HL-60/S4 (cell line): ENCODE data around the gene RXYLT1.

Experiments
- in situ Hi-C: fragments of 300-500 bp; cut with MboI; formaldehyde crosslinking; loops from 2 replicates; pipeline ENCODE4 v1.14.3; 2022; ENCODE audit warnings: low sequenced_read_pairs

Gene RXYLT1

GRCh38 chr12:63795944-63796343 is 16.2 kb downstream of the RXYLT1 start:
- in situ Hi-C loops = no loop called here

- in situ Hi-C loops = no loop called here
Measured at GRCh38 chr12:63802012-63802608, 22.4 kb downstream of the RXYLT1 start.

- in situ Hi-C loops = no loop called here
Measured at GRCh38 chr12:63804746-63805145, 25.0 kb downstream of the RXYLT1 start.

- in situ Hi-C loops = no loop called here
Measured at GRCh38 chr12:63805704-63806672, 26.3 kb downstream of the RXYLT1 start.

GRCh38 chr12:63808631-63809030 is 28.9 kb downstream of the RXYLT1 start:
- in situ Hi-C loops = no loop called here

GRCh38 chr12:63809566-63809965 is 29.9 kb downstream of the RXYLT1 start:
- in situ Hi-C loops = no loop called here

GRCh38 chr12:63811334-63811733 is 31.6 kb downstream of the RXYLT1 start:
- in situ Hi-C loops = no loop called here

GRCh38 chr12:63811755-63812154 is 32.0 kb downstream of the RXYLT1 start:
- in situ Hi-C loops = no loop called here

- in situ Hi-C loops = no loop called here
Measured at GRCh38 chr12:63814146-63814772, 34.5 kb downstream of the RXYLT1 start.

- in situ Hi-C loops = no loop called here
Measured at GRCh38 chr12:63815482-63815852, 35.8 kb downstream of the RXYLT1 start.

GRCh38 chr12:63816031-63816430 is 36.3 kb downstream of the RXYLT1 start:
- in situ Hi-C loops = no loop called here

- in situ Hi-C loops = no loop called here
Measured at GRCh38 chr12:63820427-63820826, 40.7 kb downstream of the RXYLT1 start.

GRCh38 chr12:63821781-63822251 is 42.1 kb downstream of the RXYLT1 start:
- in situ Hi-C loops = no loop called here

- in situ Hi-C loops = no loop called here
Measured at GRCh38 chr12:63822352-63822751, 42.6 kb downstream of the RXYLT1 start.

- in situ Hi-C loops = no loop called here
Measured at GRCh38 chr12:63823040-63823439, 43.3 kb downstream of the RXYLT1 start.

GRCh38 chr12:63826006-63826585 is 46.4 kb downstream of the RXYLT1 start:
- in situ Hi-C loops = no loop called here

- in situ Hi-C loops = no loop called here
Measured at GRCh38 chr12:63828867-63829266, 49.2 kb downstream of the RXYLT1 start.

- in situ Hi-C loops = loop anchor here (10.0 kb wide), 1 partner anchor 419 kb away; no protein-coding TSS in a partner anchor
Measured at GRCh38 chr12:63836046-63836445, 56.3 kb downstream of the RXYLT1 start.

- in situ Hi-C loops = loop anchor here (10.0 kb wide), 1 partner anchor 418 kb away; no protein-coding TSS in a partner anchor
Measured at GRCh38 chr12:63836936-63837335, 57.2 kb downstream of the RXYLT1 start.

GRCh38 chr12:63838411-63838810 is 58.7 kb downstream of the RXYLT1 start:
- in situ Hi-C loops = loop anchor here (10.0 kb wide), 1 partner anchor 416 kb away; no protein-coding TSS in a partner anchor

GRCh38 chr12:63841011-63841410 is 61.3 kb downstream of the RXYLT1 start:
- in situ Hi-C loops = no loop called here
